GM21737 (cell line): ENCODE measurements around the gene MBTD1.
A peak's percentile ranks its signal among the peaks of the same experiment; 100 is the strongest.
"Not testable (repeated sequence)": the region's sequence is repeated elsewhere in the genome, so short reads cannot be mapped to it uniquely, and the experiment has no call there.

Experiments used
- ATAC-seq: cut with Tn5 transposase; IDR thresholded peaks from one replicate; pipeline ENCODE4 v1.9.1; 2021; ENCODE audit warnings: mild to moderate bottlenecking, moderate library complexity; ENCODE audit not compliant: unreplicated experiment

Gene MBTD1

GRCh38 chr17:51256101-51256500, 3.7 kb downstream of the MBTD1 start:
- ATAC-seq: no peak

GRCh38 chr17:51255673-51256072, 4.2 kb downstream of the MBTD1 start:
- no peak for ATAC-seq

- ATAC-seq: no peak
Observed at GRCh38 chr17:51251010-51251409, 8.8 kb downstream of the MBTD1 start.

GRCh38 chr17:51250314-51250840, 9.5 kb downstream of the MBTD1 start:
- ATAC-seq: no peak

- no peak for ATAC-seq
Observed at GRCh38 chr17:51245535-51245934, 14.3 kb downstream of the MBTD1 start.

- no peak for ATAC-seq
Observed at GRCh38 chr17:51244041-51244440, 15.8 kb downstream of the MBTD1 start.

GRCh38 chr17:51240275-51240674, 19.6 kb downstream of the MBTD1 start:
- ATAC-seq: no peak

GRCh38 chr17:51238255-51238887, 21.5 kb downstream of the MBTD1 start:
- peak; percentile 56 for ATAC-seq

- no peak for ATAC-seq
Observed at GRCh38 chr17:51234162-51234561, 25.7 kb downstream of the MBTD1 start.

- no peak for ATAC-seq
Observed at GRCh38 chr17:51231999-51232398, 27.9 kb downstream of the MBTD1 start.

GRCh38 chr17:51230306-51230705, 29.5 kb downstream of the MBTD1 start:
- ATAC-seq: no peak

- ATAC-seq: no peak
Observed at GRCh38 chr17:51229889-51230288, 30.0 kb downstream of the MBTD1 start.

- ATAC-seq: no peak
Observed at GRCh38 chr17:51228161-51228560, 31.7 kb downstream of the MBTD1 start.

- not testable (repeated sequence) for ATAC-seq
Observed at GRCh38 chr17:51225523-51225922, 34.3 kb downstream of the MBTD1 start.

- ATAC-seq: no peak
Observed at GRCh38 chr17:51224402-51225262, 35.2 kb downstream of the MBTD1 start.

- ATAC-seq: no peak
Observed at GRCh38 chr17:51221322-51221721, 38.5 kb downstream of the MBTD1 start.

- ATAC-seq: no peak
Observed at GRCh38 chr17:51217946-51218345, 41.9 kb downstream of the MBTD1 start.

GRCh38 chr17:51214920-51215319, 44.9 kb downstream of the MBTD1 start:
- ATAC-seq: no peak

- no peak for ATAC-seq
Observed at GRCh38 chr17:51203838-51204237, 56.0 kb downstream of the MBTD1 start.

GRCh38 chr17:51200846-51201245, 59.0 kb downstream of the MBTD1 start:
- ATAC-seq: no peak

GRCh38 chr17:51200295-51200694, 59.6 kb downstream of the MBTD1 start:
- ATAC-seq: no peak

- no peak for ATAC-seq
Observed at GRCh38 chr17:51197754-51198153, 62.1 kb downstream of the MBTD1 start.
